Nephron progenitor cell (in vitro differentiated cells): ENCODE data around the gene KMT5B.

Experiments used
- DNase-seq: peaks from one replicate; pipeline ENCODE4 v3.0.0; 2021
- H3K27ac Mint-ChIP-seq: 2 replicates; pipeline ENCODE4 v1.8.0; 2021; ENCODE audit warnings: mild to moderate bottlenecking, moderate library complexity, mixed read lengths
- H3K27me3 Mint-ChIP-seq: 2 replicates; pipeline ENCODE4 v1.8.0; 2021; ENCODE audit warnings: mild to moderate bottlenecking, low read depth, mixed read lengths; ENCODE audit not compliant: poor library complexity
- H3K36me3 Mint-ChIP-seq: 2 replicates; pipeline ENCODE4 v1.8.0; 2021; ENCODE audit warnings: low read depth, mixed read lengths
- H3K4me1 Mint-ChIP-seq: 2 replicates; pipeline ENCODE4 v1.8.0; 2021; ENCODE audit warnings: mixed read lengths
- H3K4me3 Mint-ChIP-seq: 2 replicates; pipeline ENCODE4 v1.8.0; 2021; ENCODE audit warnings: mild to moderate bottlenecking, moderate library complexity, mixed read lengths
- H3K9me3 Mint-ChIP-seq: 2 replicates; pipeline ENCODE4 v1.8.0; 2021; ENCODE audit warnings: mild to moderate bottlenecking, moderate library complexity, mixed read lengths
- TF ChIP-seq, protein P1 (sequence below): fragments of 200-600 bp; sonication (generic); IDR thresholded peaks from 2 replicates; pipeline ENCODE4 v1.5.0; 2021; ENCODE audit warnings: antibody characterized with exemption

KMT5B gene

DNA sequence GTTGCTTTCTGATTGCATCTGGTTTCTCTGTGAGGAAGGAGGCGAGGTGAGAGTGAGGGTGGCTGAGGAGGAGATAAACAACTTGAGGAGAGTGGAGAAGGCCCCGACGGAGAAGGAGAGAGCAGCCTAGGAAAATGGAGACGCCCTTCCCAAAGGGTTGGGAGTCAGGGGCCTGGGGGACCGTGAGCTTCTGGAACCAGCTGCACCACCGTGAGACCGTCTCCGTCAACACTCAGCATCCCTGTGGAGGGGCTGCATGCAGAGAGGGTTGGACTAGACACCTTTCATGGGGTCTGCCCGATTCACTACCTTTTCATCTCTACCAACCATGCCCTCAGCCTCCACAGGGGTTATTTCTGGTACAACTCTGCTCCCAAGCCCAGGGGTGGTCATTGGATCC is 13.3 kb upstream of the KMT5B start:
- H3K27ac Mint-ChIP-seq, result no peak overlapping the region
- H3K36me3 Mint-ChIP-seq, result no peaks in the 10 kb centered on the region
- H3K9me3 Mint-ChIP-seq, result peaks cover 30% of the 10 kb centered on the region
- no peak overlapping the region for H3K4me3 Mint-ChIP-seq
- H3K4me1 Mint-ChIP-seq, result no peaks in the 10 kb centered on the region
- DNase-seq, result no peak
- H3K27me3 Mint-ChIP-seq, result peaks cover 21% of the 10 kb centered on the region
- TF ChIP-seq, protein P1, sequence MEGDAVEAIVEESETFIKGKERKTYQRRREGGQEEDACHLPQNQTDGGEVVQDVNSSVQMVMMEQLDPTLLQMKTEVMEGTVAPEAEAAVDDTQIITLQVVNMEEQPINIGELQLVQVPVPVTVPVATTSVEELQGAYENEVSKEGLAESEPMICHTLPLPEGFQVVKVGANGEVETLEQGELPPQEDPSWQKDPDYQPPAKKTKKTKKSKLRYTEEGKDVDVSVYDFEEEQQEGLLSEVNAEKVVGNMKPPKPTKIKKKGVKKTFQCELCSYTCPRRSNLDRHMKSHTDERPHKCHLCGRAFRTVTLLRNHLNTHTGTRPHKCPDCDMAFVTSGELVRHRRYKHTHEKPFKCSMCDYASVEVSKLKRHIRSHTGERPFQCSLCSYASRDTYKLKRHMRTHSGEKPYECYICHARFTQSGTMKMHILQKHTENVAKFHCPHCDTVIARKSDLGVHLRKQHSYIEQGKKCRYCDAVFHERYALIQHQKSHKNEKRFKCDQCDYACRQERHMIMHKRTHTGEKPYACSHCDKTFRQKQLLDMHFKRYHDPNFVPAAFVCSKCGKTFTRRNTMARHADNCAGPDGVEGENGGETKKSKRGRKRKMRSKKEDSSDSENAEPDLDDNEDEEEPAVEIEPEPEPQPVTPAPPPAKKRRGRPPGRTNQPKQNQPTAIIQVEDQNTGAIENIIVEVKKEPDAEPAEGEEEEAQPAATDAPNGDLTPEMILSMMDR, result no peak

DNA sequence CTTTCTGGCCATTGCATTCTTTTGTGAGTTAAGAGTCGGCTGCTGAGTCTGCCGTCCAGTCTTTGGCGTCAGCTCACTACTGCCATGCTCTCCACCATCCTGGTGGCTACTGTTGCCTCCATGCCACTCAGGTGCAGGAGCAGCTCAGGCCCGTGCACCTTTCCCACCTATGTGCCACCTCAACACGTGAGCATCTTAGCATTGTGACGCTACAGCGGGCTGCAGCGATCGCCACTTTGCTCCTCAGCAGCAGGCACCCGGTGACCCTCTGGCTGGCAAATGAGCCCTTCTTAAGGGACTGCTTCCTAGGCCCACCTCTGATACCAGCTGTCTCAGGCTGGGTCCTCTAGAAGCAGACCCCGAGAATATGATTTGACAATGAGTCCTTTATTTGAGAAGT is 11.5 kb upstream of the KMT5B start:
- H3K4me1 Mint-ChIP-seq, result no peaks in the 10 kb centered on the region
- no peak overlapping the region for H3K27ac Mint-ChIP-seq
- H3K36me3 Mint-ChIP-seq, result no peaks in the 10 kb centered on the region
- peaks cover 18% of the 10 kb centered on the region for H3K9me3 Mint-ChIP-seq
- peaks cover 25% of the 10 kb centered on the region for H3K27me3 Mint-ChIP-seq
- no peak overlapping the region for H3K4me3 Mint-ChIP-seq
- TF ChIP-seq, protein P1, result no peak
- no peak for DNase-seq

DNA sequence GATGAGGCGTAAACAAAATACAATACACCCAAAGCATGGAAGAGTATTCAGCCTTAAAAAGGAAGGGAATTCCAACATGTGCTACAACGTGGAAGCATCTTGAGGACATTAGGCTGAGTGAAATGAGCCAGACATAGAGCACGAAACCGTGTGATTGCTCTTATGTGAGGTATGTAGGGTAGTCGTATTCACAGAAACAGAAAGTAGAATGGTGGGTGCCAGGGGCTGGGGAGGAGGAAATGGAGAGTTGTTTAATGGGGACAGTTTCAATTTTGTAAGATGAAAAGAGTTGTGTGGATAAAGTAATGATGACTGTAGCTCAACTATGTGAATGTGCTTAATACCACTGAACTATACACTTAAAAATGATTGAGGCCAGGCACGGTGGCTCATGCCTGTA is 10.2 kb upstream of the KMT5B start:
- Mint-ChIP-seq H3K27ac (no peak overlapping the region), H3K36me3 (no peaks in the 10 kb centered on the region)
- TF ChIP-seq, protein P1, result no peak

DNA sequence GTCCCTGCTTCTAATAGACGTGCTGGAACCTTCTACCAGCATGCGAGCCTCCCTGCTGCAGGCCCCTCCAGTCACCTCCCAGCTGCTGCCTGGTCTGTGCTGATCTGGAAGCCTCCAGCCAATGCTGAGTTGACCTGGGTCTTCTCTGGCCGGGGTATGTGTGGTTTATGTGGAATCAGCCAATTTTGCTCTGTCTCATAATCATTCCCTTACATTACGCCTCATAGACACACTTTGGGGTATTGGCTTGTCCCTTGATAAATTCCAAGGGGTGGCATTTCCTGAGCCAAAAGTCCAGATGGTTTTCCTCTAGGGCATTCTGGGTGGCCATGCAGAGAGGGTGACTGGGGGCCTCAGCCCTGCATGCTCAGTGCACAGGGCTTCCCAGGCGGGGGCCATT is 8.3 kb upstream of the KMT5B start:
- Mint-ChIP-seq H3K9me3 (peaks cover 8% of the 10 kb centered on the region), H3K36me3 (no peaks in the 10 kb centered on the region), H3K27me3 (peaks cover 44% of the 10 kb centered on the region), H3K27ac (no peak overlapping the region), H3K4me1 (no peaks in the 10 kb centered on the region), H3K4me3 (no peak overlapping the region)
- no peak for DNase-seq
- TF ChIP-seq, protein P1, result no peak

More for the DNA sequence above, 10.2 kb upstream of the KMT5B start:
- DNase-seq, result no peak
- H3K9me3 Mint-ChIP-seq, result peaks cover 8% of the 10 kb centered on the region
- H3K27me3 Mint-ChIP-seq, result peaks cover 26% of the 10 kb centered on the region
- H3K4me1 Mint-ChIP-seq, result no peaks in the 10 kb centered on the region
- H3K4me3 Mint-ChIP-seq, result no peak overlapping the region

DNA sequence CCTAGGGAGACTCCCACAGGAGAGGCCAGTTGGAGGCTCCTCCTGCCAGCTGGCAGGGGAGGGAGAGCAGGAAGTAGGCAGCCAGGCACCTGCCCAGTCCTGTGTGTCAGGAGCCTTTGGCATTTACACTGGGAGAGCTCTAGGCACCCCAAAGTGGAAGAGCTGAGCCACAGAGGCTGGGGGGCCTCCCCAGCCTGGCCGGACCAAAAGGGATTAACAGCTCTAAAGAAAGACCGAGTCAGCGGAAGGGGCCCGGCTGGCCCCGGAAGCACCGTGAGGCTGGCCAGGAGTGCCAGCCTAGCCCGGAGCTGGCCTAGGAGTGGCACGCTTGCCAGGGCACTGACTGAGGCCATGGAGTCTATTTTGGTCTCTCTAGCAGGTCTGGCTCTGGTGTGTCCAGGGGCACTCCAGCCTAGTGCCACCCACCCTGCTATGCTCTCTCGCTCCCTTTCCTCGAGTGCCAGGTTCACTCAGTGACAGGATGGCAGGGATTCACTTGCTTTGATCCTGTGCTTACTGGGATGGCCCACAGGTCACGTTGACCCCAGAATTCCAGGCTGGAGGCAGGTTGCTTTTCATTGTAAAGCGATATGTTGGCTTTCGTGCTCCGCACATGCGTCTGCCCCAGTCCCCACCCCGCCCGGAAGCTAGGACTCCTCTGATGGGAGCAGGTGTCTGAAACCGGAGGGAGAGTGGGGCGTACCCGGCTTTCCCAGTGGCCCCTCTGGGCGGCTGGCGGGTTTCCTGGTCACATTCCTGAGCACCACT is 3.3 kb upstream of the KMT5B start:
- Mint-ChIP-seq H3K27me3 (peaks cover 31% of the 10 kb centered on the region), H3K4me3 (no peak overlapping the region), H3K36me3 (no peaks in the 10 kb centered on the region), H3K9me3 (no peaks in the 10 kb centered on the region), H3K27ac (no peak overlapping the region), H3K4me1 (peaks cover 29% of the 10 kb centered on the region)
- TF ChIP-seq, protein P1, result no peak
- no peak for DNase-seq
